HG02885 (cell line): ENCODE data around the gene ZNF74.
"Not testable (repeated sequence)": the region's sequence is repeated elsewhere in the genome, so short reads cannot be mapped to it uniquely, and the experiment has no call there.

Experiments
- ATAC-seq: cut with Tn5 transposase; IDR thresholded peaks from one replicate; pipeline ENCODE4 v1.9.1; 2021; ENCODE audit warnings: mild to moderate bottlenecking; ENCODE audit not compliant: unreplicated experiment, poor library complexity

ZNF74 gene

DNA sequence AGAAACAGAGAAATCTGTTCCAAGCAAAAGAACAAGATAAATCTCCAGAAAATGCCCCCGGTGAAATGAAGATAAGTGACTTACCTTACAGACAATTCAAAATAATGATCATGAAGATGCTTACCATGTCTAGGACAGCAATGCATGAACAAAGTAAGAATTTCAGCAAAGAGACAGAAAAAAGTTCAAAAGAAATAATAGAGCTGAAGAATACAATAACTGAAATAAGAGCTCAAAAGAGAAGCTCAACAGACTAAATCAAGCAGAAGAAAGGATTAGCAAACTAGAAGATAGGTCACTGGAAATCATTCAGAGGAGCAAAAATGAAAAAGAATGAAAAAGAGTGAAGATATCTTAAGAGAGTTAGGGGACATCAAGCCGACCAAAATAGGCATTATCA is 19.8 kb upstream of the ZNF74 start:
- ATAC-seq = not testable (repeated sequence)

DNA sequence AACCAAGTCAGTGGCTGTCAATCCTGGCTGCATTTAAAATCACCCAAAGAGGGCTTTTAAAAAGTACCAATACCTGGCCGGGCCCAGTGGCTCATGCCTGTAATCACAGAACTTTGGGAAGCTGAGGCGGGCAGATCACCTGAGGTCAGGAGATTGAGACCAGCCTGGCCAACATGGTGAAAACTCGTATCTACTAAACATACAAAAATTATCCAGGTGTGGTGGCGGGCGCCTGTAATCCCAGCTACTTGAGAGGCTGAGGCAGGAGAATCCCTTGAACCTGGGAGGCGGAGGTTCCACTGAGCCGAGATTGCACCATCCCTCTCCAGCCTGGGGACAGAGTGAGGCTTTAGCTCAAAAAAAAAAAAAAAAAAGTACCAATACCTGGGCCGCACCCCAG is 17.7 kb upstream of the ZNF74 start:
- ATAC-seq = not testable (repeated sequence)

DNA sequence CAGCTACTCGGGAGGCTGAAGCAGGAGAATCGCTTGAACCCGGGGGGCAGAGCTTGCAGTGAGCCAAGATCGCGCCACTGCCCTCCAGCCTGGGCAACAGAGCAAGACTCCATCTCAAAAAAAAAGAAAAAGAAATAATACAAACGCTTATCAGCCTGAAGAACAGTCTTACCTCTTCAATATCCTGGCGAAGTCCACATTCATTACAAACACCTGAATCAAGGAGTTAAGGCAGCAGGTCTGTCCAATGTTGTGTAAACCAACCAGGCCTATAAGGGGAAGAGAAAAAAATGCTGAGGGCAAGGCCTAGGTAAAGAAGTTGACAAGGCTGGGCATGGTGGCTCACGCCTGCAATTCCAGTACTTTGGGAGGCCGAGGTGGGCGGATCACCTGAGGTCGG is 17.0 kb upstream of the ZNF74 start:
- not testable (repeated sequence) for ATAC-seq

DNA sequence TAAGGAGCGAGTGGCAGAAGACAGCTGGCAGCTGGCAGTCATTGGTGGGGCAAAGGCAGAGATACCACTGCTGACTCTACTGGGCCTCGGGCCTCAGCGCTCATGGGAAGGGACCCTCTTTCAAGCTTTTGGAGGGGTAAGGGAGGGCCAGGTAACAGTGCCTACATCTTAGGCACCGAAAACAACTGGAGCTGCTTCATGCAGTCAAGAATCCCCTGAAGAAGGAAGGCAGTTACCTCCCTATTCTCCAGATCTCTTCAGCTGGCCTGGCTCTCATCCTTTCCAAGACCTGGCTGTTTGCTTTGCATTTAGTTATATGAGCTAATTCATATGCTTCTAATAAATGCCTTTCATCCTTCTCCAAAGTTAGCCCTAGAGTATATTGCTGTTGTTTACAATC is 15.8 kb upstream of the ZNF74 start:
- no peak for ATAC-seq

DNA sequence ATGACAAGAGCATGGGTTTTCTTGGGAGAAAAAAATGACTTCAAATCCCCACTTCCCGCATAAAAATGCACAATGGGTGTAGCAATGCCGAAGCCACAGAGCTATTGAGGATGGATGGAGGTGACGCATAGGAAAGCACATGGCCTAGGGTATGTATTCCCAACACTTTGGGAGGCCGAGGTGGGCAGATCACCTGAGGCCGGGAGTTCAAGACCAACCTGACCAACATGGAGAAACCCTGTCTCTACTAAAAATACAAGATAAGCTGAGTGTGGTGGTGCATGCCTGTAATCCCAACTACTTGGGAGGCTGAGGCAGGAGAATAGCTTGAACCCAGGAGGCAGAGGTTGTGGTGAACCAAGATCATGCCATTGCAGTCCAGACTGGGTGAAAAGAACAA is 15.3 kb upstream of the ZNF74 start:
- not testable (repeated sequence) for ATAC-seq

DNA sequence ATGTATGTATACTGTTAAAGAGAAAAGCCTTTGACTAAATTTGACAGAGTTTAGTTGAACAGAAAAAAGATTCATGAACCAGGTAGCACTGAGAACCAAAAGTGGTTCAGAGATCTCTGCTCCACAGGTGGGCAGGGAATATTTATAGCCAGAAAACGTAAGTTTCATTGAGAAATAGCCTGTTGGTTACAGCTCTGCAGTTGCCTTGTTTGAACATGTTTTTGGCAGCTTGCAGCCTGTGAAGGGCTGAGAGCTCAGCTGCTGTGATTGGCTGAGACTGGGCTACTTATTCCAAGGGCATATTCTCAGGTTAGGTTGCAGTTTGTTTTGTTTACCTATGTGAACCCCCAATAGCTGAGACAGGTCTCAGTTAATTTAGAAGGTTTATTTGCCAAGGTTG is 13.5 kb upstream of the ZNF74 start:
- ATAC-seq = no peak

DNA sequence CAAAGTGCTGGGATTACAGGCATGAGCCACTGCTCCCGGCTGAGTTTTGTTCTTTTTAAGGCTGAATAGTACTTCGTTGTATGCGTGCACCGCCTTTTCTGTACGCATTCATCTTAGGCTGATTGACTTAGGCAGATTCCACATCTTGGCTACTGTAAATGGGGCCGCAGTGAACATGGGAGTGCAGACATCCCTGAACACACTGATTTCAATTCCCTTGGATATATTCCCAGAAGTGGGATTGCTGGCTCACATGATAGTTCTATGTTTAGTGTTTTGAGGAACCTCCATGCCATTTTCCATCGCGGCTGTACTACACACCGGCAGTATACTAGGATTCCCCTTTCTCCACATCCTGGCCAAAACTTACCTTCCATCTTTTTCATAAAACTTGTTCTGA is 10.4 kb upstream of the ZNF74 start:
- no peak for ATAC-seq

DNA sequence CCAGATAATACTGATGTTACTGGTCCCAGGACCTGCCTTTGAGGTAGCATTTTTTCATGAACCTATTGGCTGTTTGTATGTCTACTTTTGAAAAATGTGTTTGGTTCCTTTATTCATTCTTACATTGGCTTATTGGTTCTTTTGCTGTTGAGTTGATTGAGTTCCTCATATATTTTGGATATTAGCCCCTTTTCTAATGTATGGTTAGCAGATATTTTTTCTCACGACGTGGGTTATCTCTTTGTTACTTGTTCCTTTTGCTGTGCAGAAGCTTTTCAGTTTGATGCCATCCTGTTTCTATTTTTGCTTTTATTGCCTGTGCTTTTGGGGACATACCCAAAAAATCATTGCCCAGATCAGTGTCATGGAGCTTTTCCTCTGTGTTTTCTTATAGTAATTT is 9.8 kb upstream of the ZNF74 start:
- ATAC-seq = no peak

DNA sequence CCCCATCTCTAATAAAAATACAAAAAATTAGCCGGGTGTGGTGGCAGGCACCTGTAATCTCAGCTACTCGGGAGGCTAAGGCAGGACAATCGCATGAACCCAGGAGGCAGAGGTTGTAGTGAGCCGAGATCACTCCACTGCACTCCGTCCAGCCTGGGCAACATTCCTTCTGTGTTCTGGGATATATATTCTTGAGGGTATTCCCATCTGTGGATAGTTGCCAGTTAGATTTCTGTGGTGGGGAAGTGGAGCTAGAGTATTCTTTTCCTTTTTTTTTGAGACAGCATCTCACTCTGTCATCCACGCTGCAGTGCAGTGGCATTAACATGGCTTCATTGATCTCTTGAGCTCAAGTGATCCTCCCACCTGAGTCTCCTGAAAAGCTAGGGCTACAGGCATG is 9.1 kb upstream of the ZNF74 start:
- ATAC-seq = no peak

DNA sequence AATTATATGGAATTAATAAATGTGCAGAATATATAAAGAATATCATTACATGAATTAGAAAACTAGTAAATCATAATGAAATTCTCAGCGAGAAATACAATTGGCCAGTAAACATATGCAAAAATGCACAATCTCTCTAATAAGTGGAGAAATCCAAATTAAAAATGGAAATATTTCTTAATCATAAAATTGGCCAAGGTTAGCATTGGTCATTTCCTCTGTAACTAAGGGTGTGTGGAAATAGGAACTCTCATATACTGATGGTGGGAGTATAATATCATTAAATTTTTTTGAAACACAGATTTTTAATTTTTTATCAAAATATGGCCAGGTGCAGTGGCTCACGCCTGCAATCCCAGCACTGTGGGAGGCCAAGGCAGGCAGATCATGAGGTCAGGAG is 7.6 kb upstream of the ZNF74 start:
- ATAC-seq = no peak

DNA sequence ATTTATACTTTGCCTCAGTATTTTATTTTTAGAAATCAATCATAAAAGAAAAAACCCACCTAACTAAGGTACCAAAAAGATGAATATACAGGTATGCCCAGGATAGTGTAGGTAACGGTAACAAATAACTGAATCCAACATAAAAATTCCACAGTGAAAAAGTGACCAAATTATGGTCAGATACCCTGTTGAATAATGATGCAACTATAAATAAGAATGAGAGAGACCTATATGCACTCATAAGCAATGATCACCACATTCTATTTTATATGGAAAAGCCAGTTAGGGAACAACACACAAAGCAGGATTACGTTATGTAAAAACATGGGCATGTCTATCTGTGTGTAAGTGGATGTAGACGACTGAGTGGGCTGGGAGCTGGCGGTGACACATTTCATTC is 7.0 kb upstream of the ZNF74 start:
- no peak for ATAC-seq

DNA sequence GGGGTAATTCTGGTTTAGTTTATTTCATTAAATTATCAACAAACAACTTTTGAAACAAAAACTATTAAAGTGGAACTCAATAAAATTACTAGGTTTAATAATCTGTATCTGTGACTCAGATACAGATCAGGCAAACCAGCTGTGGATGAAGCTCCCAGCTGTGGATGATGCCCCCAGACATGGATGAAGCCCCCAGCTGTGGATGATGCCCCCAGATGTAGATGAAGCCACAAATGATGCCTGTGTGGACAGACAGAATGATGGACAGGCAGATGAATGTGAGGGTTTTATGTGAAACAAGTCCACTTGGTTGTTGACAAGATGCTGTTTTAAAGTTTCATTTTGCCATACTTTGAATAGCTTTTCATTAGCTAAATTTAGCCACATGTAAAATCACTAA is 5.8 kb upstream of the ZNF74 start:
- ATAC-seq = no peak

DNA sequence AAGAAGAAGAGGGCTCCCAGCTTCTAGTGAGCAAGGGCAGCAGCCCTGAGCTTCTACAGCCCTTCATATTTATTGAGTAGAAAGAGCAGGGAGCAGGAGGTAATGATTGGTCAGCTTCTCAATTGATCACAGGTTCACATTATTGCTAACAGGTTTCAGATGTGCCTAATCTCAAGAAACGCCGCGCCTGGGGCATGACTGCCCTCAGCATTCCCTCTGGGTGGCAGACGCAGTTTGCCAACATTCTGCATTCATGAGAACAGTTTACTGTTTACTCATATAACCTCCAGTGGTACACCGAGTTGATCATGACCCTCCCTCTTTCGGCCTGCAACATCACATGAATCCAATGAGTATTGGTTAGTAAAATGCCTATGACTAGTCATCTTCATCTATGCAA is 4.7 kb upstream of the ZNF74 start:
- ATAC-seq = no peak

DNA sequence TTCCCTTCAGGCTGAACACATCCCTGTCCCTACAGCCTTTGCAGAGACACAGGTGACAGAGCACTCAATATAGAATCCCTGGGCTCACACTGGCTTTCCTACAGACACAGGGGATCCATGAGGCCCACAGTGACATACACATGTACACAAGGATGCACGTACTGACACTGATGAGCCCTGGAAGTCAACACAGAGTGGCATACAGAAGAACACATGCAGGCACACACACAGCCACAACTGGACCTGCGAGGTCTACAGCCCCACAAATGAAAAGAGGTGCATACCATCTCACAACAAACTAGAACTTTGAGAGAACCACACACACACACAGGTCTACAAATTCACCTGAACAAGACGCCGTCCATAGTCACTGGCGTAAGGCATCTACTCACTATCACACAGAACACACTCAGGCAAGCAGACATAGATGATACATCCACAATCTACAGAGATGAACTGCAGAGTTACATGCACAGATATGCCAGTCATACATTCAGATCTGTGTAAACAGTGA is 3.5 kb upstream of the ZNF74 start:
- ATAC-seq = no peak

DNA sequence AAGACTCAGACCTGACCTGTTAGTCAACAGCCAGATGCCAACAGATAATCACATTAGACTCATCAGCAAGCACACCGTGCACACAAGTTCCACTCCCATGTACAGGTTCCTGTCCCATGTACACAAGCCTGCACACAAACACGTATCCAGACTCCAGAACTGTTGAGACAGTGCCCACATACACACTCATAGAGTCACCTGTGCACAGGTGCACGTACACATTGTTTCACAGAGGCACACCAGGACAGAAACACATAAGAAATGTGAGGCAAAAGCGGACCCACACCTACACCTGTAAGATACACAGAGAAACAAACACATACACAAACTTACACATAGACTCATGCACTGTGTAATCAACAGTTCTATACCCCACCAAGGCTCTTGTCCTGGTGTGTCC is 2.7 kb upstream of the ZNF74 start:
- no peak for ATAC-seq

DNA sequence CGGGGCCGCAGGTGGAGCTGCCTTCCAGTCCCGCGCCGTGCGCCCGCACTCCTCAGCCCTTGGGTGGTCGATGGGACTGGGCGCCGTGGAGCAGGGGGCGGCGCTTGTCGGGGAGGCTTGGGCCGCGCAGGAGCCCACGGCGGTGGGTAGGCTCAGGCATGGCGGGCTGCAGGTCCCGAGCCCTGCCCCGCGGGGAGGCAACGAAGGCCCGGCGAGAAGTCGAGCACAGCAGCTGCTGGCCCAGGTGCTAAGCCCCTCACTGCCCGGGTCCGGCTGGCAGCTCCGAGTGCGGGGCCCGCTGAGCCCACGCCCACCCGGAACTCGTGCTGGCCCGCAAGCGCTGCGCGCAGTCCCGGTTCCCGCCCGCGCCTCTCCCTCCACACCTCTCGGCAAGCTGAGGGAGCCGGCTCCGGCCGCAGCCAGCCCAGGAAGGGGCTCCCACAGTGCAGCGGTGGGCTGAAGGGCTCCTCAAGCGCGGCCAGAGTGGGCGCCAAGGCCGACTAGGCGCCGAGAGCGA is 1.5 kb upstream of the ZNF74 start:
- not testable (repeated sequence) for ATAC-seq

DNA sequence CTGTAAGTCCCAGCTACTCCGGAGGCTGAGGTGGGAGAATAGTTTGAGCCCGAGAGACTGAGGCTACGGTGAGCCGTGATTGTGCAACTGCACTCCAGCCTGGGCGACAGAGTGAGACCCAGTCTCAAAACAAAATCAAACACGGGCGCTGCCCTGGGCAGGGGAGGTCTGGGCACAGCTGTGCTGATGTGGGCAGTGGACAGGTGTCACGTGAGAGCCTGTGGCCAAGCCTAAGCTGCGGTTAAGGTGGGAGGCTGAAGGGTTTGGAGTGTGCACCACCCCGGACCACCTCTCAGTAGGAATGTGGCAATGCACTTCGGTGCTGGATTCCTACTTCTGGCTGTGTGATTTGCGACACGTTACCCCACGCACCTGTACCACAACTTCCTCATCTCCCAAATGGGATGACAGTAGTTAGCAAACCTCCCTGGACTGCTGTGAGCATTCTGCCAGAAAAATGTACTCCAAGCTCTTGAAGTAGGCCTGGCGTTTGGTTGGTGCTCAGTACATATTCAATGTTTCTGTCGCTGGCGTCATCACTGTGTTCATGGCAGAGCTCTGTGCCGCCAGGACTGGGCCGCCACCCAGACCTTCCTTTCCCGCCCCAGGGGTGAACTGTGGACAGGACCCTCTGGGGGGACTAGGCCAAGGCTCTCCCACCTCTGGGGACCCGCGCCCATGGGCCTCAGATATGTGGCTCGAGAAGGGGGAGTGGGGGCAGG is 807 bp upstream of the ZNF74 start:
- no peak for ATAC-seq

DNA sequence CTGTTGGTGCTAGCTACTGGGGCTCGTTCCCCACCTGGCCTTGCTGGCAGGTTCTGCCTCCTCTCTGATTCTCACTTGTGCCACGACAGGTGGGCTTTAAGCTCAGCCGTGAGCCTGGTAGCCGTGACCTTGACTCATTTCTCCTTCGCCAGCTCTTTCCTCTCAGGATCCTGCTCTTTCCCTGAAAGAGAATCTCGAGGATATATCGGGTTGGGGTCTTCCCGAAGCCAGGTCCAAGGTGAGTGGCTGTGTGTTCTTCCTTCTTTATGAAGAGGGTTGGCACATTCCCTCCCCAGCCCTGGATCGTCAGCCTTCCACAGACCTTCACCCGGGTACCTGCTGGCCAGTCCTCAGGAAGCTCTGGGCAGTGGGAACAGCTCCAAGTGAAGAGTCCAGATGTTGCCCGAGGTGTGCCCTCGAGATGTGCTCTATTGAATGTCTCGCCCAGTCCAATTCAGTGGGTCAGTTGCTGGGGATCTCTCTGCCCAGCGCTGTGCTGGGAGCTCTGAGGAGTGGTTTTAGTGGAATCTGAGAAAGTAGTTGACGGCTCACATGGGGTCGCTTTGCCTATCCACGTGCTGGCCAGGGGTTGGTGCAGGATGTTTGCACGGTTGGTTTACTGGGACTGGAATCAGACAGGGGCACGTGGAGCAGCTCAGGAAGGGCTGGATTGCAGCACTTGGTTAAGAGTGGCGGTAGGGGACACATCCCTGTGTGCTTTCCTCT is 1.4 kb downstream of the ZNF74 start:
- no peak for ATAC-seq

DNA sequence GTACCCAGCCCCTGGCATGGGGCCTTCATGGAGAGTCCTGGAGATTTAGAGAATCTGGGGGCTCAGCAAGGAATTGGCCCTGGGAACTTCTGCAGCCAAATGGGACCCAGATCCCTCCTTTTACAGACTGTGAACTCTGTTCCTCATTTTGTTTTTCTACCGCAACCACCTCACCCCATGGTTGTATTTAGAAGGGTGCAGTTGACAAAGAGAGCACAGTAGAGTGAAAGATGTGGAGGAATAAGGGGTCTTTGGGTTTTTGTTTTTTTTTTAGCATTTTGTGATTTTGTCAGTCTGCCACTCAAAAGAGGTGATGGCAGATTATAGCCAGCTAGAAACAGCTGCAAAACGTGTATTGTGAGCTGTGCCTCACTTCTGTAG is 1.9 kb downstream of the ZNF74 start:
- ATAC-seq = no peak

DNA sequence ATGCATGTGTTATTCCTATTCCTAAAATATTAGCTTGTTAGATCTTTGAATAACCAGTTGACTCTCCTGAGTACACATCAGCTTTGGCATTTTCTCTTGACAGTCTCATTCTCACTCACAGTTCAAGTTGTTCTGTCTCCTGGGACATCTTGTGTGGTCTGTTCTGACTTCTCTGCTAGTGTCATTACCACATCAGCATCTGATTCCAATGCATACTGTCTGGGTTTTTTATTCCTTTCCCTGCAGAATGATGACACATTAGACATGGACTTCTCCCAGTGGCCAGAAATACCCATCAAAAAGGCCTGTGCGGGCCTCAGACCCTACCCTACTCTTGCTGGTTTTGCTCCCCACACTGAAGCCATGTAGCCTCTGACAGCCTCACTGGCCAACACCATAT is 2.7 kb downstream of the ZNF74 start:
- ATAC-seq = no peak

DNA sequence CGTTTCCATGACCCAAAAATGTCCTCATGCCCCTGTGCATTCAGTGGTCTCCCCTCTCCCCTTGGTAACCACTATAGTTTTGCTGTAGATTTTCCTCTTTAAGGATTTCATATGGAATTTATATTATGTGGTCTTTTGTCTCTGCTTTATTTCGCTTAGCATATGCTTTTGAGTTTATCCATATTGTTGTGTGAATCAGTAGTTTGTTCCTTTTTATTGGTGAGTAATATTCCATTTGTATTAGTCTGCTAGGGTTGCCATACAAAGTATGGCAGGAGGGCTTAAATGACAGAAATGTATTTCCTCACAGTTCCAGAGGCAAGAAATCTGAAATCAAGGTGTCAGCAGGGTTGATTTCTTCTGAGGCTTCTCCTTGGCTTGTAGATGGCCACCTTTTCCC is 3.5 kb downstream of the ZNF74 start:
- ATAC-seq = no peak

DNA sequence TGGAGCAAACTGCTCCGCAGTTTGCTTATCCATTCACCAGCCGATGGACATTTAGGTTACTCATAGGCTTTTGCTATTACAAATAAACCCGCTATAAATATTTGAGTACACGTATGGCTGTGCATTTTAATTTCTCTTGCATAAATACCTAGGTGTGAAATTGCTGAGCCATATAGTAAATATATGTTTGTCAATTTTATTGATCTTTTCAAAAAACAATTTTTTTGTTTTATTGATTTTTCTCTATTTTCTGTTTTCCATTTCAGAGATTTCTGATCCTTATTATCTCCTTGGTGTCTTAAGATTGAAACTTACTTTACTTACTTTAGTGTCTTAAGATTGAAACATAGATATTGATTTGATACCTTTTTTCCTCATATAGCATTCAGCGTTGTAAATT is 4.5 kb downstream of the ZNF74 start:
- ATAC-seq = no peak
